ENCODE measurements around the gene SDR42E2. TPM values are rescaled to one million over a fixed set of nuclear protein-coding genes. Genes with fewer than 3 reads are reported as not detected.
"Not testable (repeated sequence)": the region's sequence is repeated elsewhere in the genome, so short reads cannot be mapped to it uniquely, and the experiment has no call there.

The SDR42E2 gene
- total RNA-seq, 1 donor from 2014 or later, result not detected

DNA sequence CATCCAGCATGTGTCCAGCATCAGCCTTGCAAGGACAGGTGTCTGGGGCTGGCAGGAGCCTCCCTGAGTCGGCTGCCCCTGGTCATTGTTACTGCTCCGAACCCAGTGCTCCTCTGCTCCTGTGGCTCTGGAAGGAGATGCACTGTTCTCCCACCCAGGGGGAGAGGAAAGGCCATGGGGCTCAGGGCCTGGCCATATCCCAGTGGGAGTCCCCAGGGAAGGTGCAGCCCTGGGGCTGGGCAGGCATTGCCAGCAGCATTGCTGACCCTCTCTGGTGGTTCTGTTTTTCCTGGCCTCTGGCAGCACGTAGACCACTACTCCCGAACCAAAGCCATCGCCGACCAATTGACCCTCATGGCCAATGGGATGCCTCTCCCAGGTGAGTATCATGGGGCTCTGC lies 9.6 kb downstream of the SDR42E2 start:
- Mint-ChIP-seq H3K4me1 (ENCODE audit: low read depth, unreplicated experiment) (no peaks in the 10 kb centered on the region), H3K4me3 (ENCODE audit: unreplicated experiment) (no peak overlapping the region), H3K9me3 (ENCODE audit: unreplicated experiment) (peaks cover 2% of the 10 kb centered on the region), H3K27ac (ENCODE audit: unreplicated experiment) (no peak overlapping the region), H3K27me3 (ENCODE audit: unreplicated experiment) (no peaks in the 10 kb centered on the region), H3K36me3 (ENCODE audit: unreplicated experiment) (no peaks in the 10 kb centered on the region)
- no peak for DNase-seq
- TF ChIP-seq, protein P1, sequence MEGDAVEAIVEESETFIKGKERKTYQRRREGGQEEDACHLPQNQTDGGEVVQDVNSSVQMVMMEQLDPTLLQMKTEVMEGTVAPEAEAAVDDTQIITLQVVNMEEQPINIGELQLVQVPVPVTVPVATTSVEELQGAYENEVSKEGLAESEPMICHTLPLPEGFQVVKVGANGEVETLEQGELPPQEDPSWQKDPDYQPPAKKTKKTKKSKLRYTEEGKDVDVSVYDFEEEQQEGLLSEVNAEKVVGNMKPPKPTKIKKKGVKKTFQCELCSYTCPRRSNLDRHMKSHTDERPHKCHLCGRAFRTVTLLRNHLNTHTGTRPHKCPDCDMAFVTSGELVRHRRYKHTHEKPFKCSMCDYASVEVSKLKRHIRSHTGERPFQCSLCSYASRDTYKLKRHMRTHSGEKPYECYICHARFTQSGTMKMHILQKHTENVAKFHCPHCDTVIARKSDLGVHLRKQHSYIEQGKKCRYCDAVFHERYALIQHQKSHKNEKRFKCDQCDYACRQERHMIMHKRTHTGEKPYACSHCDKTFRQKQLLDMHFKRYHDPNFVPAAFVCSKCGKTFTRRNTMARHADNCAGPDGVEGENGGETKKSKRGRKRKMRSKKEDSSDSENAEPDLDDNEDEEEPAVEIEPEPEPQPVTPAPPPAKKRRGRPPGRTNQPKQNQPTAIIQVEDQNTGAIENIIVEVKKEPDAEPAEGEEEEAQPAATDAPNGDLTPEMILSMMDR (IDR thresholded peaks at IDR 0.05; ENCODE audit: partially characterized antibody, unreplicated experiment), result no peak

DNA sequence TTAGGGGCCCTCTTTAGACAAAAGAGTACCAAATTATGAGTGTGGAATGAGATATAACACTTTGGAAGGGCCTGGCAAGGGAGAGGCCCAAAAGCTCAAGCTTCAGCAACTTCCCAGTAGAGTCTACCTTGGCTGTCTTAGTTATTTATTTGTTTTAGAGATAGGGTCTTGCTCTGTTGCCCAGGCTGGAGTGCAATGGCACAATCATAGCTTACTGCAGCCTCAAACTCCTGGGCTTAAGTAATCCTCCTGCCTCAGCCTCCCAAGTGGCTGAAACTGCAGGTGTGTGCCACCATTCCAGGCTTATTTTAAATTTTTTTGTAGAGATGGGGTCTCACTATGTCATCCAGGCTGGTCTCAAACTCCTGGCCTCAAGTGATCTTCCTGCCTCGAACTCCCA lies 10.3 kb downstream of the SDR42E2 start:
- not testable (repeated sequence) for H3K36me3 Mint-ChIP-seq (ENCODE audit: unreplicated experiment); H3K27me3 Mint-ChIP-seq (ENCODE audit: unreplicated experiment); DNase-seq; H3K27ac Mint-ChIP-seq (ENCODE audit: unreplicated experiment); H3K4me3 Mint-ChIP-seq (ENCODE audit: unreplicated experiment); H3K4me1 Mint-ChIP-seq (ENCODE audit: low read depth, unreplicated experiment); H3K9me3 Mint-ChIP-seq (ENCODE audit: unreplicated experiment)

DNA sequence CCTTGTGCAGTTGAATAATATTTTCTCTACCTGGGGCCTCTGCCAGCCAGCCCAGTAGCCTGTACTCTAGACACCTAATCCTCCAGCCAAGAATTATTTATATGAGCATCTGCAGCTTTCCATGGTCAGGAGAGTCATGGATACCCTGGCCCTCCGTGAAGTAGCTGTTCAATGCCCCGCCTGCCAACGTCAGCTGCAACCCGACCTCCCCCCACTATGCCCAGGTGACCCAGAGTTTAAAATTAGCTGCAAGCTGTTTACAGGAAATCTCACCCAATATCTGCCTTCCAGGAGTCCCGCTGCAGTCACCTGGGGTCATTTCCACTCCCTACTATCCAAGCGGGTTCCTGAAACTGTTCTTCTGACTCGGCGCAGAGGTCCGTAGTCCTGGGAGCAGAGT lies 12.3 kb downstream of the SDR42E2 start:
- TF ChIP-seq, protein P1 (IDR thresholded peaks at IDR 0.05; ENCODE audit: partially characterized antibody, unreplicated experiment), result no peak
- peaks cover 3% of the 10 kb centered on the region for H3K9me3 Mint-ChIP-seq (ENCODE audit: unreplicated experiment)
- H3K27me3 Mint-ChIP-seq (ENCODE audit: unreplicated experiment), result peaks cover 3% of the 10 kb centered on the region
- H3K36me3 Mint-ChIP-seq (ENCODE audit: unreplicated experiment), result no peaks in the 10 kb centered on the region
- DNase-seq, result no peak
- H3K4me3 Mint-ChIP-seq (ENCODE audit: unreplicated experiment), result no peak overlapping the region
- no peak overlapping the region for H3K27ac Mint-ChIP-seq (ENCODE audit: unreplicated experiment)
- no peaks in the 10 kb centered on the region for H3K4me1 Mint-ChIP-seq (ENCODE audit: low read depth, unreplicated experiment)

DNA sequence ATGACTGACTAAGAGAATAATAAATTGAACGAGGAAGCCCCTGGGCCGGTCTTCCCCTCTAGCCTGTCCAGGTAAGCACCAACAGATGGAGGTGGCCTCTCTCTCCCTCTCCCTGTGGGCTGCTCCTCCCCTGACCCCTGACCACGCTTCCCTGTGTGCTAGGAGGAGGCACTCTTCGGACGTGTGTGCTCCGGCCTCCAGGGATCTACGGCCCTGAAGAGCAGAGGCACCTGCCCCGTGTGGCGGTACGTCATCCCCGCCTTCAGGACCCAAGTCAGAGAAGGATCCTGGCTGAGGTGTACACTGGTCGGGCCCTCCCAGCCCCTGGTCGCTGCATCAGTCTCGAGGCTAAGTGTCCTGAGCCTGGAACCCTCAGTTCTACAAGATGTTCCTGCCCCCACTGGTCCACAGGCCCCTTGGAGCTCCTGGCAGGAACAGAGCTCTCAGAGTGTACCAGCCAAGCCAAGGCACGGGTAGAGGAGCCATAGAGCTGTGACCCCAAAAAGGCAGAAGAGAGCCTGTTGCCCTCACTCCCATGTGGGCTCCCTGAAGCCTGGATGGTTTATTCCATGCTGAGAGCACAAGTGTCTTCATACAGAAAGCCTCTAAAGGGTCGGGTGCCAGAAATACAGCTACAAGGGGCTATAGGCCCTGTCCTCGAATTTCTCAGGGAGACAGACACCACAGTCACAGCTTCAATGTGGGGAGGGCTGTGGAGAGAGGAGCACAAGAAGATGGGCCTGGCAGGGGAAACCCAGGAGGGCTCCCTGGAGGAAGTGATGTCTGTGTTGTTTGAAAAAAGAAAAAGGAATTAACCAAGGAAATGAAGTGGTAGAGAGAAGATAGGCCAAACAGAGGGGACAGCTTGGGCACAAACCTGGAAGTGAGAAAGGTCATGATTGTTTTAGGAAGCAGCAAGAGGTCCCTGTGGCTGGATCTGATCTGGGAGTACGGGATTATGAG lies 15.9 kb downstream of the SDR42E2 start:
- TF ChIP-seq, protein P1 (IDR thresholded peaks at IDR 0.05; ENCODE audit: partially characterized antibody, unreplicated experiment), result no peak
- H3K9me3 Mint-ChIP-seq (ENCODE audit: unreplicated experiment), result peaks cover 3% of the 10 kb centered on the region
- H3K27ac Mint-ChIP-seq (ENCODE audit: unreplicated experiment), result no peak overlapping the region
- peaks cover 5% of the 10 kb centered on the region for H3K27me3 Mint-ChIP-seq (ENCODE audit: unreplicated experiment)
- no peaks in the 10 kb centered on the region for H3K4me1 Mint-ChIP-seq (ENCODE audit: low read depth, unreplicated experiment)
- H3K36me3 Mint-ChIP-seq (ENCODE audit: unreplicated experiment), result no peaks in the 10 kb centered on the region
- DNase-seq, result no peak
- no peak overlapping the region for H3K4me3 Mint-ChIP-seq (ENCODE audit: unreplicated experiment)

DNA sequence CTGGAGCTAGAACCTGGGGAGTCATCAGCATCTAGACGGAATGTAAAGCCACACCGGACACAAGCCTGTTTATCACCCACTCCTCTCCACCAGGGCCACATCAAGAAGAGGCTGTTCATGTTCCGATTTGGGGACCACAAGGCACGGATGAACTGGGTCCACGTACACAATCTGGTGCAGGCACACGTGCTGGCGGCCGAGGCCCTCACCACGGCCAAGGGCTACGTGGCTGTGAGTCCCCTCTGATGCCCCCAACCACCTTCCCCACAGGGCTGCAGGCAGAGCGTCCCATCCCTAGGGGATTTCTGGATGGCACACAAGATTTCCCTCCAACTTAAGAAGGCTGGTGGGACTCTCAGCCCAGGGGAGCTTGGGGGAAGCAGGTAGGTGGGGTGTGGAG lies 19.1 kb downstream of the SDR42E2 start:
- no peaks in the 10 kb centered on the region for H3K4me1 Mint-ChIP-seq (ENCODE audit: low read depth, unreplicated experiment)
- no peaks in the 10 kb centered on the region for H3K36me3 Mint-ChIP-seq (ENCODE audit: unreplicated experiment)
- H3K9me3 Mint-ChIP-seq (ENCODE audit: unreplicated experiment), result peaks cover 3% of the 10 kb centered on the region
- no peak for DNase-seq
- H3K27me3 Mint-ChIP-seq (ENCODE audit: unreplicated experiment), result peaks cover 5% of the 10 kb centered on the region
- TF ChIP-seq, protein P1 (IDR thresholded peaks at IDR 0.05; ENCODE audit: partially characterized antibody, unreplicated experiment), result no peak
- no peak overlapping the region for H3K4me3 Mint-ChIP-seq (ENCODE audit: unreplicated experiment)
- H3K27ac Mint-ChIP-seq (ENCODE audit: unreplicated experiment), result no peak overlapping the region
